ENCODE results near the gene PRKCH.

Gene PRKCH

DNA sequence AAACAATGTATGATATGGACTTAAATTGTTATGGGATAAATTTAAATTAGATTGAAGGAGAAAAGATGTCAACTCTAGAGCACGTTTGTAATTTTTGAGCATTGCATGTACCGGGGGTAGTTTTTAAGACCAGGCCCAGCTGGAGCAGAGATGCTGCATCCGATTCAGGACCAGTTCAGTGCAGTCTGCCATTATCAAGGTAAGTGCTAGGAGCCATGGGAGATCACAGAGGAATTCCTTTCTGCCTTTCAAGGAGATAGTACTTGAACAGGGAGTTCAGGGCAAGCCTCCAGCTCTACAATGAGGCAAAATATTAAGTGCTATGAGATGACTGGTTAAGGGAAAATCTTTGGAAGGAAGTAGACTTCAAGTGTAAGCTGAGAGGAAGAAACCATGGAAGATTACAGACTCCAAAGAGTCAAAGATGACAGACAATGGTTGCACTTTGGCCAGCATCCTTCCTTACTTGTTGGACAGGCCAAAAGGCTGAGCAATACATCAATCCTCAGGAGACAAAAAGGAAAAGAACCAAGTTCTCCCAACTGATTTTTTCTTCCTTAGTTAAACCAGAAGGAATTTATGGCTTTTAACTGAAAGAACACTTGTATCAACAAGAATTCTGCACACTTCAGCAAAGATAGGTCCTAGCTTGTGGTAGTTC lies 260.7 kb downstream of the PRKCH start:
- DNase-seq (ENCODE audit: extremely low read depth, low read depth): no peak
- TF ChIP-seq CTCF (IDR thresholded peaks at IDR 0.05; ENCODE audit: low read depth, low read length): no peak

DNA sequence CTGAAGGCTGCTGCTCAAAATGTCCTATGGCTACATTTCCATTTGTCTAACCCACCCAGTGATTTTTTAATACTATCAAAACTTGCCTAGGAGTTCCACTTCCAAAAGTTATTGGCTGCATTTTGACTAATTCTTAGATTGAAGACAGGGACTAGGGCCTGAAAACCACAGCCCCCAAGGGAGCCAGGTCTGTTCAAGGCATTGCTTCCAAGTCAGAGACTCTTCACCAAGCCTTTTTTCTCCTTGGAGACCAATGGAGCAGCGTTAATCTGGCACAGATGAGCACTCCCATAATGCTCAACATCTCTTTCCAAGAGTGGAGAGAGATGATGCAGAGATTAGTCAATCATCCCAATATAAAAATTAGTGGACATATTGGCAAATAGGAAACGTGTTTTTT lies 261.4 kb downstream of the PRKCH start:
- TF ChIP-seq CTCF (IDR thresholded peaks at IDR 0.05; ENCODE audit: low read depth, low read length): no peak
- no peak for DNase-seq (ENCODE audit: extremely low read depth, low read depth)

DNA sequence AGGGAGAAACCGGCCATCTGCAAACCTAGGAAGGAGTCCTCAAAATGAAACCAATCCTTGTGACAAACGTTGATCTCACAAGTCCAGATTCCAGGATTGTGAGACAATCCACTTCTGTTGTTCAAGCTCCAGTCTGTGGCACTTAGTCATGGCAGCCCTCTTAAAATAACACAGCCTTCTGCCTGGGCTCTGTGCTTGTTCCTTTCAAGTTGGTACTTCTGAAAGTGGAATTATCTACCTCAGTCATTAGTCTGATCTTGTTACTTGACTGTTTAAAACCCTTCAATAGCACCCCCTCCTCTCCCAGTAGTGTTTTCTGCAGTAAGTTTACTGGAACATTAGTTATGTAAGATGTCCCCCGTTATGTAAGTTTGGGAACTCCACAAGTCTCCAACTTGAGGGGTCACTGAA lies 263.0 kb downstream of the PRKCH start:
- TF ChIP-seq CTCF (IDR thresholded peaks at IDR 0.05; ENCODE audit: low read depth, low read length): no peak
- no peak for DNase-seq (ENCODE audit: extremely low read depth, low read depth)

GRCh38 chr14:61585598-61586543 lies 264.5 kb downstream of the PRKCH start:
- no peak for TF ChIP-seq CTCF (IDR thresholded peaks at IDR 0.05; ENCODE audit: low read depth, low read length)
- DNase-seq (ENCODE audit: extremely low read depth, low read depth): no peak

DNA sequence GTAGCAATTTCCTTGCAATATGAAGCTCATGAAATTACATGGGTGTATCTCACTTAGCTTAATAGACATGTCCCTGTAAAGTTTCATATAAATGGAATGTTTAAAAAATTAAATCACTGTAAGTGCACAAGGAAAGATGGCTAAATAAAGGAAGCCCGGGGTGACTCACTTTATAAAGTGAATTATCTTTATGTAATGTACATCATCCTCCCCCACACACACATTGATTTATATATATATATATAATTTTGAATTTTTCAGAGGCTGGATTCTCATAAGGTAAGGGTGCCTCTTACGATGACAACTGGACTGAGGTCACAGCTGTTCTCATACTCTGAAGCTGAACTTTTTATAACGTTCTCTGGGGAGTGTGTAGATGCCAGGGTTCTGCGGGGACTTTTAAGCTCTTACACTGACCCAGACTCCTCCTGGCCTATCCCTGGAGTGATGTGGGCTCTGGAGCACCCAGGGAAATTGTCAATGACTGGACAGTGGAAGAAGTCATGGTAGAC lies 265.2 kb downstream of the PRKCH start:
- DNase-seq (ENCODE audit: extremely low read depth, low read depth): no peak
- no peak for TF ChIP-seq CTCF (IDR thresholded peaks at IDR 0.05; ENCODE audit: low read depth, low read length)

- no peak for TF ChIP-seq CTCF (IDR thresholded peaks at IDR 0.05; ENCODE audit: low read depth, low read length)
These were observed 265.8 kb downstream of the PRKCH start for GRCh38 chr14:61587081-61587713.

More at GRCh38 chr14:61587081-61587713, 265.8 kb downstream of the PRKCH start:
- DNase-seq (ENCODE audit: extremely low read depth, low read depth): no peak

Measured in AG09319 (cell line).